Activated T-helper 1 cell treated with anti-CD3 and anti-CD28 coated beads, Interleukin-12 subunit alpha, Interleukin-12 subunit beta, Interleukin-2, Interleukin-4 antibody, amounts not matched to agents 30 ng/mL and 10 ng/mL and 1 ng/mL, durations not matched to agents 14 hours and 24 hours and 36 hours (primary cell): ENCODE measurements around the gene ZCRB1. TPM values are rescaled to one million over a fixed set of nuclear protein-coding genes. Genes with fewer than 3 reads are reported as not detected.
"Not testable (repeated sequence)": the region's sequence is repeated elsewhere in the genome, so short reads cannot be mapped to it uniquely, and the experiment has no call there.

ENCODE experiments used
- DNase-seq: peaks from one replicate; pipeline ENCODE4 v3.0.0; 2021; ENCODE audit warnings: low spot score
- H3K27ac Mint-ChIP-seq: one replicate; pipeline ENCODE4 v1.8.0; 2021; ENCODE audit warnings: mild to moderate bottlenecking, mixed read lengths
- H3K27me3 Mint-ChIP-seq: one replicate; pipeline ENCODE4 v1.8.0; 2022; ENCODE audit warnings: mild to moderate bottlenecking, moderate library complexity, mixed read lengths; ENCODE audit not compliant: insufficient read depth
- H3K36me3 Mint-ChIP-seq: one replicate; pipeline ENCODE4 v1.8.0; 2021; ENCODE audit warnings: low read depth, mixed read lengths
- H3K4me1 Mint-ChIP-seq: one replicate; pipeline ENCODE4 v1.8.0; 2021; ENCODE audit warnings: low read depth, mixed read lengths
- H3K4me3 Mint-ChIP-seq: one replicate; pipeline ENCODE4 v1.8.0; 2021; ENCODE audit warnings: mild to moderate bottlenecking, moderate library complexity, mixed read lengths
- H3K9me3 Mint-ChIP-seq: one replicate; pipeline ENCODE4 v1.8.0; 2021; ENCODE audit warnings: mixed read lengths
- intact Hi-C: fragments of 100-400 bp; cut with micrococcal nuclease; formaldehyde crosslinking; loops from one replicate; pipeline ENCODE4 v1.15.1; 2024
- total RNA-seq: library from RNA; stranded (reverse); gene quantifications from 2 replicates; pipeline ENCODE4 v1.2.3, GENCODE V29; 2022

The ZCRB1 gene, protein sequence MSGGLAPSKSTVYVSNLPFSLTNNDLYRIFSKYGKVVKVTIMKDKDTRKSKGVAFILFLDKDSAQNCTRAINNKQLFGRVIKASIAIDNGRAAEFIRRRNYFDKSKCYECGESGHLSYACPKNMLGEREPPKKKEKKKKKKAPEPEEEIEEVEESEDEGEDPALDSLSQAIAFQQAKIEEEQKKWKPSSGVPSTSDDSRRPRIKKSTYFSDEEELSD
- 47.4 and 58.2 TPM in 2 replicates for total RNA-seq

DNA sequence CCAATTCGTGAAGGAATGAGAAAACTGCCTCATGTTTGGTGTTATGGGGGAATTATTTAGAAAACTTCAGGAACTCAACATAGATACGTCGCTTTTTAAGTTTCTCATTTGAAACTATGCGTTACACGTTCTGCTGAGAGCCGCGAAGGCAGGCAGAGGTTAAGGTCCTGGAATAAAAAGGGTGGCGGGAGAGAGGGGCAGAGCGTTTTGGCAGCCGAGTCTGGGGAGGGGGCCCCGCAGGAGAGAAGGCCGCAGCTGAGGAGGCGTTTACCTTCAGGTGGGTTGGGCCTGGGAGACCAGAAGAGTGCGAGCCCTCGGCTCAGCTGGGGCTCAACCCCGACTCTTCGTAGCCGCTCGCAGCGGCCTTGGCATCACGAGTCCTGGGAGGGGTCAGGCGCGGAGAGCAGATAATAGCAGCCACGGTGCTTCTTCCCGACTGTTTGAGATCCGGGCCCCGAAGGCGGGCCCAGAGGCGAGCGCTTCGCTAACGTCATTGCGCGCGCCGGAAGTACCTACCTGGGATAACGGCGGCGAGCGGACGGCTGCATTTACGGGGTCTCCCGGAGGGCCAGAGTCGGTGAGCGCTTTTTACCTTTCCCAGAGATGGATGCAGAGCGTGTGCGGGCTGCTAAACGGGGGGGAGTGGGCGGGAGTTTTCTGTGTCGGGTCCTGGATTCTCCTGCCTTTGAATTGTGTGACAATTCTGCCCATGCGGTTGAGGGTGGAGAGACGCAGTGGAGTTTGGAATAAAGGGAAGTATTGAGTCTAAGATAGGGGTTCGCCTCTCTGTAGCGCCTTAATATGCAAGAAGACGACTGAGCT, at the start of gene ZCRB1, which contains the start of gene PPHLN1:
Gene ZCRB1, minus strand, starts transcription at position 442 of the 822 bp plus-strand sequence. CDS start 1,992 bp downstream, outside the sequence.
Gene PPHLN1, plus strand, starts transcription at position 515 of the 822 bp plus-strand sequence. CDS start 9,736 bp downstream, outside the sequence.
- no peaks in the 10 kb centered on the region for H3K27me3 Mint-ChIP-seq
- H3K36me3 Mint-ChIP-seq: peaks cover 19% of the 10 kb centered on the region
- H3K4me1 Mint-ChIP-seq: peaks cover 46% of the 10 kb centered on the region
- peak; percentile 79 for DNase-seq
- H3K27ac Mint-ChIP-seq: peak within 1 kb of the TSS; percentile 97
- no peaks in the 10 kb centered on the region for H3K9me3 Mint-ChIP-seq
- intact Hi-C loops: loop anchor here (1.0 to 5.0 kb wide), 6 partner anchors 27 to 1481 kb away; partner anchors contain the start of genes GXYLT1, IRAK4, PUS7L and TWF1
- H3K4me3 Mint-ChIP-seq: peak within 1 kb of the TSS; percentile 98

DNA sequence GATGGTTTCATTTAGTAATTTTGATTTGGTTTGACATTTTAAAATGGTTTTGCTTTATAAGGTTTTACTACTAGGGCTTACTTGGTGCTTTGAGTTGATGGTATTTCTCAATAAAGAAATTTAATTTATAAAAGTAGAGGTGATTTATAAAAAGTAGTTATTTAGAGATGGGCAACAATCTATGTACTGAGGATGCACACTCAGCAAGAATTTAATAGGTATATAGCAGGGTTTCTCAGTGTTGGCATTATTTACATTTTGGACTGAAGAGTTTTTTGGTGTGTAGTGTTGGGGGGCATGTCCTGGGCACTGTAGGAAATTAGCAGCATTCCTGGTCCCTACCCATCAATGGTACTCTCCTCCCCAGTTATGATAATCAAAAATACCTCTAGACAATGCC, 47.8 kb upstream of the ZCRB1 start:
- no peak overlapping the region for H3K4me3 Mint-ChIP-seq
- H3K27me3 Mint-ChIP-seq: no peaks in the 10 kb centered on the region
- peaks cover 10% of the 10 kb centered on the region for H3K36me3 Mint-ChIP-seq
- no peak overlapping the region for H3K27ac Mint-ChIP-seq
- H3K9me3 Mint-ChIP-seq: no peaks in the 10 kb centered on the region
- intact Hi-C loops: loop anchor here (2.0 to 5.0 kb wide), 4 partner anchors 46 to 231 kb away; partner anchors contain the start of genes GXYLT1, PPHLN1, YAF2 and ZCRB1
- no peaks in the 10 kb centered on the region for H3K4me1 Mint-ChIP-seq
- no peak for DNase-seq

DNA sequence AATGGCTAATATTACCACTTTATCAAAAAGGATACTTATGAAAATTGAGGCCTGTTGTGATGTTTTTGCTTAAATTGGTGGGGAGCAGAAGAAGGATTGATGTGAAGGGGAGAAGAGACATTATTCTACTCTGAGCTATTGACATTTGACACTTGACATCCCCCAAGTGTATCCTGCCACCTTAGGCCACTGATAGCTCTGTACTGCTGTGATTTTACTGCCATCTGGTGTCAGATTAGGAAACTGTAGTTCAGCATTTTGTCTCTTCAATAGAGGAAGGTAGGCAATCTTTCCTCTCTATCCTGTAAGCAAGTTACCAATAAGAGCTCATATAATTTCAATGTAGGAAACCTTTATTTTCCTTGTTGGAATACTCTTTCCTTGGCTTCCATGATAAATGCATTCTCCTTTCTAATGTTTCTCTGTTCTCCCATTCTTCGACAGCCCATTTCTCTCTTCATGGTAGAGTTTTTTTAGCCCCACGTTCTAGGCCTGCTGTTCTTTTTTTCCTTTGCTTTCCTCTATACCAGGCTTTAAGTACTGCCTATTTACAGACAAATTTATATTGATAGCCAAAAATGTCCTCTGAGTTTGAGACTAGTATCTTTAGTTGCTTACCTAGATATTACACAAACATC, 46.4 kb upstream of the ZCRB1 start:
- H3K27ac Mint-ChIP-seq: no peak overlapping the region
- H3K27me3 Mint-ChIP-seq: no peaks in the 10 kb centered on the region
- no peak overlapping the region for H3K4me3 Mint-ChIP-seq
- peaks cover 10% of the 10 kb centered on the region for H3K36me3 Mint-ChIP-seq
- no peaks in the 10 kb centered on the region for H3K9me3 Mint-ChIP-seq
- intact Hi-C loops: loop anchor here (1.0 to 5.0 kb wide), 6 partner anchors 45 to 348 kb away; partner anchors contain the start of genes GXYLT1, PPHLN1, YAF2 and ZCRB1
- peak; percentile 12 for DNase-seq
- no peaks in the 10 kb centered on the region for H3K4me1 Mint-ChIP-seq

DNA sequence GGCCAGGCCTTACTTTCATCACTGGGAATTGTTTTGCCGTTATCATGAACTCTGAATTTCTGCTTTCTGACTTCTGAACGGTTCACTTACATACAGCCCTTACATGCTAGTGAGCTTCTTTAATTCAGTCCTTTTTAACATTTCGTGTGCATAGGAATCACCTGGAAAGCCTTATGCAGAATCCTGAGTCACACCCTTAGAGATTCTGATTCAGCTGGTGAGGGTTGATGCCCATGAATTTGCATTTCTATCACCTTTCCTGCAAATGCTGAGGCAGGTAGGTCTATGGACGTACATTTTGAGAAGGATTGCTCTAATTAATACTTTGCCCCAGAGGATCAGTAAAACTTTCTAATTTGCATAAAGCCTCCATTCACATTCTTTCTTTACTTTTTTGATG, 44.1 kb upstream of the ZCRB1 start:
- intact Hi-C loops: loop anchor here (2.0 to 5.0 kb wide), 4 partner anchors 43 to 1097 kb away; partner anchors contain the start of genes GXYLT1, PPHLN1, YAF2 and ZCRB1
- no peak overlapping the region for H3K4me3 Mint-ChIP-seq
- H3K4me1 Mint-ChIP-seq: no peaks in the 10 kb centered on the region
- DNase-seq: no peak
- H3K27ac Mint-ChIP-seq: no peak overlapping the region
- peaks cover 2% of the 10 kb centered on the region for H3K36me3 Mint-ChIP-seq
- no peaks in the 10 kb centered on the region for H3K27me3 Mint-ChIP-seq
- H3K9me3 Mint-ChIP-seq: no peaks in the 10 kb centered on the region

DNA sequence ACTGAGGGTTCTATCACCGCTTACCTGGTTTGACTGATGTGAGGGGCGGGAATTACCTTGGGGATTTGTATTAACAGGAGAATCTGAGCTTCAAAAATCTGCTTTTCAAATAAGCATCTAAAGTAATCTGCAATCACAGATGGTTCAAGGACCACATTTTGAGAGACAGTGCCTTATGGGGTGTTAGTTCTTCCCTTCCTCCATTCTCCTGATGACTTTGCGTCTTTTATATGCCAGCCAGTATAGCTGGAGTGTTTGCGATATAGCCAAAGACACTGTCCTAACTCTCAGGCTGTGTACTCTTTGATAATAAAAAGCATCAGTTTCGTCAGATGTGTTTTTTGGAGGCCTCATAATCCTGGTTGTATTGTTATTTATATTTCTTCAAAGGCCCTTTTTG, 39.6 kb upstream of the ZCRB1 start:
- intact Hi-C loops: no loop called here
- Mint-ChIP-seq H3K36me3 (peaks cover 14% of the 10 kb centered on the region), H3K27ac (no peak overlapping the region)

DNA sequence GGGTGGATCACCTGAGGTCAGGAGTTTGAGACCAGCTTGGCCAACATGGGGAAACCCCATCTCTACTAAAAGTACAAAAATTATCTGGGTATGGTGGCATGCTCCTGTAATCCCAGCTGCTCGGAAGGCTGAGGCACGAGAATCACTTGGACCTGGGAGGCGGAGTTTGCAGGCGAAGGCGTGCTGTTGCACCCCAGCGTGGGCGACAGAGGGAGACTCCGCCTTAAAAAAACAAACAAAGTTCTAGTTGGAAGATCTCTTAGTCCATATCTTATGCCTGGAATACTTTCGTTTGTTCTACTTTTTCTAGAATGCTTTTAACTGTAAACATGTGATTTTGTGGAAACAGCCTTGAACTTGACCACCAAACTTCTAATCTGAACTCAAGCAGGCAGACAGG, 38.8 kb upstream of the ZCRB1 start:
- Mint-ChIP-seq H3K4me3 (no peak overlapping the region), H3K9me3 (no peaks in the 10 kb centered on the region), H3K4me1 (peaks cover 27% of the 10 kb centered on the region), H3K27me3 (no peaks in the 10 kb centered on the region), H3K27ac (no peak overlapping the region), H3K36me3 (peaks cover 16% of the 10 kb centered on the region)
- intact Hi-C loops: no loop called here
- no peak for DNase-seq

More for the DNA sequence above, 39.6 kb upstream of the ZCRB1 start:
- Mint-ChIP-seq H3K4me1 (peaks cover 19% of the 10 kb centered on the region), H3K4me3 (no peak overlapping the region), H3K9me3 (no peaks in the 10 kb centered on the region), H3K27me3 (no peaks in the 10 kb centered on the region)
- DNase-seq: no peak

DNA sequence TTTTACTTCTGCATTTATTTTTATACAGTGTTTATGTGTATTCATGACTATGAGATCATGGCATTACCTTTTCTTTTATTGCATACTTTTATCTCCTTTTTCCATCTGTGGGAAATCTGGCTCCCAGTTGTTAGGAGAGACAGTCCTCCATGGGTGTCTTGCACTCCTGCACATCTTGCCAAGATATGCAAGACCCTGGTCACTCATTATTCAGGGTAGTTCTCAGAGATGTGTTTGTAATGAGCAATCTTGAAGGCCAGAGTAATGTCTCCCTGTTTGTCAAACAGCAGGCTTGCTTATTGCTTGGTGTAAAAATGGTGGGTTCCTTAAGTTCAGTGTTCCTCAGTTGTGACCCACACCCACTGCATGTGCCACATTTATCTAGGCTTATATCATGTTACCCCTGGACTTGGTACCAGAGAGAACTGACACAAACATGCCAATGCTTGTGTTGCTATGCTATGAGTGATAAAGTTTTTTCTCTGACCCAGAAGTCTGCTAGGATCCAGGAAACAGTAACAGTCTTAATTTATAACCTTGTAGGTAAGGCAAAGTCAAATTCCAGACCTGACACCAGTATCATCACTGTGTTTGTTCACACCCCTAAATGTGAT, 36.9 kb upstream of the ZCRB1 start:
- Mint-ChIP-seq H3K36me3 (peaks cover 22% of the 10 kb centered on the region), H3K4me3 (no peak overlapping the region), H3K4me1 (peaks cover 31% of the 10 kb centered on the region), H3K9me3 (no peaks in the 10 kb centered on the region), H3K27me3 (no peaks in the 10 kb centered on the region), H3K27ac (no peak overlapping the region)
- intact Hi-C loops: no loop called here
- DNase-seq: no peak

DNA sequence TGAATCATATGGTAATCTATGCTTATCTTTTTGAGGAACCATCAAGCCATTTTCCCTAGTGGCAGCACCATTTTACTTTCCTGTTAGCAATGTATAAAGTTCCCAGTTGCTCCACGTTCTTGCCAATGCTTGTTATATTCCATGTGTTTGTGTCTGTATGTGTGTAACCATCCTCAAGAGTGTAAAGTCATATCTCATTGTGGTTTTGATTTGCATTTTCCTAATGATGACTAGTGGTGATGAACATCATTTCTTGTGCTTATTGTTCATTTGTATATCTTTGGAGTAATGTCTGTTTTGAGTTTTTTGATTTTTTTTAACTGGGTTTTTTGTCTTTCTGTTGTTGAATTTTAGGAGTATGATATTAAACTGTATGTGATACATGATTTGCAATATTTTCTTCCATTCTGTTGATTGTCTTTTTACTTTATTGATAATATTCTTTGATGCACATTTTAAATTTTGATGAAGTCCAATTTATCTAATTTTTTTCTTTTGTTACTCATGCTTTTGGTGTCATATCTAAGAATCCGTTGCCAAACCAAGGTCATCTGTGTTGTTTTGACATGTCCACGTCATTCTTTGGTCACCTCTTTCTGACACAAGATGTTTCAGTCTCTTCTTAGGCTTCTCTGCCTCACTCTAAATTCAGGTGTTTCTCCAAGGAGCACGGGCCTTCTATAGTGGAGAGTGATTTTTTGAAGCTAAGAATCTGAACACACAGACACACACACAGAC, 36.2 kb upstream of the ZCRB1 start:
- Mint-ChIP-seq H3K4me1 (peaks cover 31% of the 10 kb centered on the region), H3K4me3 (no peak overlapping the region), H3K27ac (peak overlapping the region; percentile 15), H3K9me3 (no peaks in the 10 kb centered on the region), H3K27me3 (no peaks in the 10 kb centered on the region), H3K36me3 (peaks cover 23% of the 10 kb centered on the region)
- DNase-seq: no peak
- intact Hi-C loops: no loop called here

DNA sequence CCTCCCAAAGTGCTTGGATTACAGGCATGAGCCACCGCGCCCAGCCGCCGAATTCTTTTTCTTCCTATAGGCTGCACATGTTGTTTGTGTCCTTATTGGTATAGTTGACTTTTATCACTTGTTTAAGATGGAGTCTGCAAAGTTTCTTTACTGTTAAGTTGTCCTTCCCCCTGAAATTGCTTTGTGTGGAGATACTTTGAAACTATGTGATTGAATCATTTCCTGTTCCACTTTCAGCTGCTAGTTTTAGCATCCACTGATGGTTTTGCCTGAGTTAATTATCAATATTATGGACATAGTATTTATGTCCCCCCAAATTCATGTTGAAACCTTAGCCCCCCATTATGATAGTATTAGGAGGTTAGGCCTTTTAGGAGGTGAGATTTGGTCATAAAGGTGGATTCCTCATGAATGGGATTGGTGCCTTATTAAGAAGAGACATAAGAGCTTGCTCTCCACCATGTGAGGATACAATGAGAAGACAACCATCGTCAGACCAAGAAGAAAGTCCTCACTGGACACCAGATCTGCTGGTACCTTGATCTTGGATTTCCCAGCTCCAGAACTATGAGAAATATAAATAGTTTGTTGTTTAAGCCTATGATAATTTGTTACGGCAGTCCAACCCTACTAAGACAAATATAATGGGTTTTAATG, 35.0 kb upstream of the ZCRB1 start:
- Mint-ChIP-seq H3K36me3 (peaks cover 29% of the 10 kb centered on the region), H3K9me3 (no peaks in the 10 kb centered on the region), H3K4me1 (peaks cover 31% of the 10 kb centered on the region), H3K4me3 (no peak overlapping the region), H3K27ac (peak overlapping the region; percentile 42), H3K27me3 (no peaks in the 10 kb centered on the region)
- intact Hi-C loops: no loop called here
- no peak for DNase-seq

DNA sequence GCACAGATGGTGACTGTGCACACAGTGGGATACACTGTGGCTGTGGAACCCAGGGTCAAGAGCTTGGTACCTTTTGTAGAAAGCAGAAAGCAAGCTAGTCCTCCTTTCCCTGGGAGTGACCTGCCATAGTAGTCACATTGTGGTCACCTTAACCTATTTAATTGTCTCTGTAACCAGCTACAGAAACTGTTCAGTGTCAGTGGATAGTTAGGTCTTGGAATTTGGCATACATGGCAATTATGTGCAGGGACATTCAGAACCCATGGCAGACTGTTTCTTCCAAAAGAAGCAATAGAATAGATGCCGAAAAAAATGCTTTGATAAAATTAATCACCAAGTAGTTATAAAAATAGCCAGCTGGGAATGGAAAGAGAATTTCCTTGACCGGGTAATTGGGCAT, 30.4 kb upstream of the ZCRB1 start:
- Mint-ChIP-seq H3K27me3 (no peaks in the 10 kb centered on the region), H3K9me3 (no peaks in the 10 kb centered on the region), H3K4me1 (peaks cover 21% of the 10 kb centered on the region), H3K4me3 (no peak overlapping the region), H3K36me3 (peaks cover 25% of the 10 kb centered on the region), H3K27ac (no peak overlapping the region)
- intact Hi-C loops: no loop called here
- no peak for DNase-seq

DNA sequence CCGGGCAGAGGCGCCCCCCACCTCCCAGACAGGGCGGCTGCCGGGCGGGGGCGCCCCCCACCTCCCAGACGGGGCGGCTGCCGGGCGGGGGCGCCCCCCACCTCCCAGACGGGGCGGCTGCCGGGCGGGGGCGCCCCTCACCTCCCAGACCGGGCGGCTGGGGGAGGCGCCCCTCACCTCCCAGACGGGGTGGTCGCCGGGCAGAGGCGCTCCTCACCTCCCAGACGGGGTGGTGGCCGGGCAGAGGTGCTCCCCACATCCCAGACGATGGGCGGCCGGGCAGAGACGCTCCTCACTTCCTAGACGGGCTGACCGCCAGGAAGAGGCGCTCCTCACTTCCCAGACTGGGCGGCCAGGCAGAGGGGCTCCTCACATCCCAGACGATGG, 24.1 kb upstream of the ZCRB1 start:
- intact Hi-C loops, H3K9me3 Mint-ChIP-seq, DNase-seq, H3K27me3 Mint-ChIP-seq, H3K4me3 Mint-ChIP-seq, H3K36me3 Mint-ChIP-seq, H3K4me1 Mint-ChIP-seq, H3K27ac Mint-ChIP-seq: not testable (repeated sequence)
